IMR-90 (cell line): Measurements from ENCODE around the gene KRT7. TPM values are rescaled to one million over a fixed set of nuclear protein-coding genes. Genes with fewer than 3 reads are reported as not detected.

ENCODE experiments used
- FOS ChIP-seq: fragments of 150-350 bp; IDR thresholded peaks from 2 replicates; pipeline ENCODE4 v1.6.1; 2016; ENCODE audit warnings: low read depth, low read length
- polyA plus RNA-seq, 3 experiments: library from polyadenylated mRNA; depleted of rRNA; stranded (reverse); fragments of >200 nt; gene quantifications; 2 replicates each; pipeline ENCODE4 v1.2.3, GENCODE V29; 2012; ENCODE audit warnings: low replicate concordance in 1 of 3
- total RNA-seq: library from RNA; depleted of rRNA; stranded (reverse); fragments of >200 nt; gene quantifications from 2 replicates; pipeline ENCODE4 v1.2.3, GENCODE V29; 2012
- TF ChIP-seq, protein P1 (sequence below): fragments of 150-350 bp; IDR thresholded peaks from 2 replicates; pipeline ENCODE4 v1.6.1; 2016; ENCODE audit warnings: low read depth, mild to moderate bottlenecking, low read length, moderate library complexity, borderline replicate concordance

Gene KRT7
- total and polyA plus RNA-seq, 2 of the 4 experiments (the other 2 are of a cell fraction): 0.54 to 1.7 TPM

DNA sequence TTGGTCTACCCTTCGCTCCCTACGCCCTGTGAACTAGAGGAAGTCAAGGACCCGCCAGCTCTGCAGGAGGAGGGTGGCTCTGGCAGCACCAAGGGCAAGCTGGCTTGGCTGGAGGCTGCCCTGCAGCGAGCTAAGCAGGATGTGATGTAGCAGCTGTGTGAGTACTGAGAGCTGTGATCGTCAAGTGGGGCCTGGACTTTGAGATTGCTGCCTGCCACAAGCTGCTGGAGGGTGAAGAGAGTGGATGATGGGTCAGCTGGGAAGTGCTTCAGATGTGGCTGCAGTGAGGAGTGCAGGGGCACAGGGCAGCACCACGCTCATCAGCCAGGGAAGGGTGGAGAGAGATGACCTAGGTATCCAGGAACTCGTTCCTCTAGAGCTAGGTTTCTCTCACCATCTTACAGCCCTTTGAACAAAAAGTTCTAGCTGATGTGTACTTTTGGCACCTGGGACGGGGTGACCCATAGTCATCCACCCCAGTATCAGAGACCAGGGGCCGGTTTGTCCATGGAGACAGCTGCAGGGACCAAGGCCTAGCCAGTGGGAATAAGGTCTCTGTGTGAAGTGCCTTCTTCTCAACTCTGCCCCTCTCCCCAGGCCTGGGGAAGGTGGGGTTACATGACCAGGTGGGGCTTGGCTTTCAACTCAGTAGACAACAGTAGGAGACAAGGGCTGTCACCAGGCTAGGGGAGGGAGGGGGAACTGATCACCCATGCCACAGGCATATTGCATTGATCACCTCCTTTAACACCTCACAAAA lies 44.6 kb downstream of the KRT7 start (continued):
- TF ChIP-seq, protein P1, sequence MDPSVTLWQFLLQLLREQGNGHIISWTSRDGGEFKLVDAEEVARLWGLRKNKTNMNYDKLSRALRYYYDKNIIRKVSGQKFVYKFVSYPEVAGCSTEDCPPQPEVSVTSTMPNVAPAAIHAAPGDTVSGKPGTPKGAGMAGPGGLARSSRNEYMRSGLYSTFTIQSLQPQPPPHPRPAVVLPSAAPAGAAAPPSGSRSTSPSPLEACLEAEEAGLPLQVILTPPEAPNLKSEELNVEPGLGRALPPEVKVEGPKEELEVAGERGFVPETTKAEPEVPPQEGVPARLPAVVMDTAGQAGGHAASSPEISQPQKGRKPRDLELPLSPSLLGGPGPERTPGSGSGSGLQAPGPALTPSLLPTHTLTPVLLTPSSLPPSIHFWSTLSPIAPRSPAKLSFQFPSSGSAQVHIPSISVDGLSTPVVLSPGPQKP: no peak
- TF ChIP-seq FOS: no peak
